Measurements from ENCODE around the gene MESP1. TPM values are rescaled to one million over a fixed set of nuclear protein-coding genes. Genes with fewer than 3 reads are reported as not detected.

MESP1 gene
- total RNA-seq, 1 experiment from 2014 or later: 6.4 TPM

DNA sequence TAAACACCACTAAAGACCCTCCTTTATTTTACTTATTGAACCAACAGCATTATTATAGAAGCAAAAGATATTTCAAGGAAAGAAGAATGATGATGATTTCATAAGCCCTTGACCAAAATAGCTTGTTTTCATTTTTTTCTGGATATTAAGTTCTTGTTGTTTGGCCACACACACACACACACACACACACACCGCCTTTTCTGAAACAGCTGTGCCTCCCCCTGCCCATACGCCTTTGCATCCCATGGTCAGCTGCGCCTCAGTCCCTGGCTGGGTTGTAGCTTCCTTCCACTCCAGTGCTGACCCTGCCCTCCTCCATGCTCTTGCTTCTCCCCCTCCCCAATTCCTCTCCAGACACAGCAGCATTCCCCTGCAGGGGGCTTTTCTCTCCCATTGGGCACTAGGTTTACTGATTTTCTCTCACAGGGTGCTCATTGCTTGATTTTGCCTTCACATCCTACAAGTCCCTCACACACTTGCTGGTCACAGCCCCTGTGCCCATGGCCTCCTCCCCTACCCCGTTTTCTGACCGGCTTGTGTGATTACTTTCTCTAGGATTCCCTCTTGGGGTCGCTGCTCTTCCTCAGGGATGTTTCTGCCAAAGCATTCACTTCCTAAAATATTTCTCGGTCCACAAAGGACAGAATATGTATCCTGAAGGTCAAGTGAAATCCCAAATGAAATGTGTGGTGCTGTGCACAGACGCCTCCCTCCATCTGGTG, 18.4 kb downstream of the MESP1 start:
- TF ChIP-seq REST (IDR thresholded peaks at IDR 0.05; ENCODE audit: insufficient read depth in 1 of 2, low read depth in 2 of 2, low read length in 1 of 2): no peak
- TF ChIP-seq TCF7L2 (IDR thresholded peaks at IDR 0.05; ENCODE audit: low read depth, low read length): no peak
- no peak for TF ChIP-seq SIN3A (IDR thresholded peaks at IDR 0.05; ENCODE audit: borderline replicate concordance, insufficient read depth, low read depth, low read length)
- no peak overlapping the region for H3K27ac ChIP-seq (ENCODE audit: low read length)
- in situ Hi-C loops (cut with HindIII; ENCODE audit: low pct_unique_long_range_greater_than_20kb, low sequenced_read_pairs) (no loop called here), intact Hi-C loops (cut with micrococcal nuclease; ENCODE audit: unreplicated experiment) (no loop called here)
- no peak overlapping the region for H3K4me3 ChIP-seq (ENCODE audit: low read depth in 2 of 2, low read length in 2 of 2)
- no peaks in the 10 kb centered on the region for H3K4me1 ChIP-seq (ENCODE audit: control insufficient read depth, insufficient read depth, low read length)
- H3K36me3 ChIP-seq (ENCODE audit: control insufficient read depth, insufficient read depth, low read length): no peaks in the 10 kb centered on the region
- no peaks in the 10 kb centered on the region for H3K27me3 ChIP-seq (ENCODE audit: control insufficient read depth, insufficient read depth, low read length)
- POLR2A ChIA-PET: no interaction called here
- no peaks in the 10 kb centered on the region for H3K9me3 ChIP-seq (ENCODE audit: control insufficient read depth, insufficient read depth, low read depth, low read length)
- CTCF ChIA-PET: no interaction called here
- BruUV-seq (replicated peaks): no TSS peak
- DNase-seq (ENCODE audit: low read depth, low spot score): no peak
- no peak for ATAC-seq

GRCh38 chr15:89731275-89731674, 19.8 kb downstream of the MESP1 start:
- H3K27ac ChIP-seq (ENCODE audit: low read length): no peak overlapping the region
- no peaks in the 10 kb centered on the region for H3K27me3 ChIP-seq (ENCODE audit: control insufficient read depth, insufficient read depth, low read length)
- CTCF ChIA-PET: interaction anchor here (0.6 to 1.0 kb wide), 2 partner anchors 9 to 23 kb away, joined by 4 read pairs; no protein-coding TSS in a partner anchor
- TF ChIP-seq REST (IDR thresholded peaks at IDR 0.05; ENCODE audit: insufficient read depth in 1 of 2, low read depth in 2 of 2, low read length in 1 of 2) (no peak), CTCF (IDR thresholded peaks at IDR 0.05) (no peak), SIN3A (IDR thresholded peaks at IDR 0.05; ENCODE audit: borderline replicate concordance, insufficient read depth, low read depth, low read length) (no peak), POLR2AphosphoS5 (IDR thresholded peaks at IDR 0.05; ENCODE audit: low read depth, low read length) (no peak), TCF7L2 (IDR thresholded peaks at IDR 0.05; ENCODE audit: low read depth, low read length) (no peak)
- H3K36me3 ChIP-seq (ENCODE audit: control insufficient read depth, insufficient read depth, low read length): no peaks in the 10 kb centered on the region
- no peaks in the 10 kb centered on the region for H3K9me3 ChIP-seq (ENCODE audit: control insufficient read depth, insufficient read depth, low read depth, low read length)
- no TSS peak for BruUV-seq (replicated peaks)
- intact Hi-C loops (cut with micrococcal nuclease; ENCODE audit: unreplicated experiment) (no loop called here), in situ Hi-C loops (cut with HindIII; ENCODE audit: low pct_unique_long_range_greater_than_20kb, low sequenced_read_pairs) (no loop called here)
- POLR2A ChIA-PET: interaction anchor here (0.6 kb wide), 1 partner anchor 42 kb away, joined by 6 read pairs; no protein-coding TSS in a partner anchor
- H3K4me1 ChIP-seq (ENCODE audit: control insufficient read depth, insufficient read depth, low read length): no peaks in the 10 kb centered on the region
- DNase-seq (ENCODE audit: low read depth, low spot score) (no peak), ATAC-seq (no peak)
- no peak overlapping the region for H3K4me3 ChIP-seq (ENCODE audit: low read depth in 2 of 2, low read length in 2 of 2)
